HepG2 (cell line): Measurements from ENCODE around the gene MSTN.

Experiments
- FOSL2 ChIP-seq: sonication (generic); formaldehyde crosslinking; IDR thresholded peaks from 2 replicates; pipeline ENCODE4 v1.4.0; 2020; ENCODE audit warnings: missing genetic modification reagents
- HNF4G ChIP-seq, 2 experiments: sonication (generic) in 1 of 2; formaldehyde crosslinking in 1 of 2; IDR thresholded peaks; 2 replicates each; pipeline versions ENCODE4 v1.4.0 to v1.6.1; 2011 to 2020; ENCODE audit warnings: borderline replicate concordance in 2 of 2, low read depth in 2 of 2, mild to moderate bottlenecking in 2 of 2, low read length in 1 of 2, missing genetic modification reagents in 1 of 2, moderate library complexity in 1 of 2
- JUN ChIP-seq: sonication (generic); formaldehyde crosslinking; IDR thresholded peaks from 2 replicates; pipeline ENCODE4 v1.4.0; 2020; ENCODE audit warnings: mild to moderate bottlenecking, missing genetic modification reagents
- KLF12 ChIP-seq: sonication (generic); formaldehyde crosslinking; IDR thresholded peaks from 2 replicates; pipeline ENCODE4 v1.4.0; 2020; ENCODE audit warnings: missing genetic modification reagents, borderline replicate concordance
- POLR2A ChIP-seq, 2 experiments: IDR thresholded peaks; 2 replicates each; pipeline ENCODE4 v1.6.1; 2011; ENCODE audit warnings: low read depth in 2 of 2, low read length in 2 of 2, mild to moderate bottlenecking in 1 of 2, moderate library complexity in 1 of 2; ENCODE audit not compliant: insufficient read depth in 1 of 2
- RAD21 ChIP-seq: fragments of 450-650 bp; formaldehyde crosslinking; IDR thresholded peaks from 2 replicates; pipeline ENCODE4 v1.5.0; 2020; ENCODE audit warnings: mild to moderate bottlenecking
- RBM22 ChIP-seq: fragments of 200-400 bp; formaldehyde crosslinking; optimal IDR thresholded peaks from 2 replicates; pipeline ENCODE3; 2017; ENCODE audit warnings: mild to moderate bottlenecking, low read length, moderate library complexity
- SAFB2 ChIP-seq: sonication (generic); formaldehyde crosslinking; IDR thresholded peaks from 2 replicates; pipeline ENCODE4 v1.5.1; 2020; ENCODE audit warnings: missing genetic modification reagents, low read depth, mild to moderate bottlenecking, borderline replicate concordance
- TBL1XR1 ChIP-seq: fragments of 150-350 bp; IDR thresholded peaks from 2 replicates; pipeline ENCODE4 v1.6.1; 2014; ENCODE audit warnings: borderline replicate concordance, low read length; ENCODE audit not compliant: partially characterized antibody
- ZFP36L1 ChIP-seq: sonication (generic); formaldehyde crosslinking; IDR thresholded peaks from 2 replicates; pipeline ENCODE4 v1.8.0; 2022; ENCODE audit warnings: mild to moderate bottlenecking, missing genetic modification reagents, moderate library complexity
- TF ChIP-seq, protein P1 (sequence below): sonication (generic); formaldehyde crosslinking; IDR thresholded peaks from 2 replicates; pipeline ENCODE4 v1.5.0; 2020; ENCODE audit warnings: mild to moderate bottlenecking, missing genetic modification reagents, moderate library complexity
- TF ChIP-seq, protein P2 (sequence below): sonication (generic); formaldehyde crosslinking; IDR thresholded peaks from 2 replicates; pipeline ENCODE4 v1.4.0; 2020; ENCODE audit warnings: missing genetic modification reagents
- TF ChIP-seq, protein P3 (sequence below), 2 experiments: fragments of 450-650 bp in 1 of 2; sonication (generic) in 1 of 2; formaldehyde crosslinking in 1 of 2; IDR thresholded peaks; 2 replicates each; pipeline versions ENCODE4 v1.6.1 to v1.8.0; 2016 to 2022; ENCODE audit warnings: antibody characterized with exemption in 1 of 2, mild to moderate bottlenecking in 1 of 2, missing genetic modification reagents in 1 of 2
- TF ChIP-seq, protein P4 (sequence below): sonication (generic); formaldehyde crosslinking; IDR thresholded peaks from 2 replicates; pipeline ENCODE4 v1.8.1; 2022; ENCODE audit warnings: low read depth, mild to moderate bottlenecking, missing genetic modification reagents

DNA sequence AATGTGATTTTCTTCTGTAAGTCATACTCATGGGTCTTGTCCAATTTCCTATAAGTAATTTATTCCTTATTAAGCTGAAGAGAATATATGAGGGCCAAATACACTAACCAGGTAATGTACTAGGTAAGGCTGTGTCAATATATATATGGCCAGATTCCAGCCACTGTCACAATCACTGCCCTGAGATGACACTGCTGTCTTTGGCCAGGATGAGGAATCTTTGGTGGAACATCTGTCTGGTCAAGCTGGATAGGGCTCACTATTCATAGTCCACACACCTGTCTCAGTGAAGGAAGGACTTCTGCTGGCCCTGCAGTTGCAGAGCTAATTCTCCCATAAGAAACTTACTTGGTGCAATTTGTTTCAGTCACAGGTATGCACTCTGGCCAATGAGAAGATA is 11.3 kb downstream of the MSTN start:
- TF ChIP-seq JUN (CRISPR knock-in tag): no peak
- TF ChIP-seq RAD21 (CRISPR knock-in tag): no peak
- no peak for TF ChIP-seq POLR2A (IDR thresholded peaks at IDR 0.05; ENCODE audit: insufficient read depth in 1 of 2, low read depth in 2 of 2, low read length in 2 of 2)
- TF ChIP-seq ZFP36L1 (CRISPR knock-in tag): no peak
- TF ChIP-seq, protein P1, sequence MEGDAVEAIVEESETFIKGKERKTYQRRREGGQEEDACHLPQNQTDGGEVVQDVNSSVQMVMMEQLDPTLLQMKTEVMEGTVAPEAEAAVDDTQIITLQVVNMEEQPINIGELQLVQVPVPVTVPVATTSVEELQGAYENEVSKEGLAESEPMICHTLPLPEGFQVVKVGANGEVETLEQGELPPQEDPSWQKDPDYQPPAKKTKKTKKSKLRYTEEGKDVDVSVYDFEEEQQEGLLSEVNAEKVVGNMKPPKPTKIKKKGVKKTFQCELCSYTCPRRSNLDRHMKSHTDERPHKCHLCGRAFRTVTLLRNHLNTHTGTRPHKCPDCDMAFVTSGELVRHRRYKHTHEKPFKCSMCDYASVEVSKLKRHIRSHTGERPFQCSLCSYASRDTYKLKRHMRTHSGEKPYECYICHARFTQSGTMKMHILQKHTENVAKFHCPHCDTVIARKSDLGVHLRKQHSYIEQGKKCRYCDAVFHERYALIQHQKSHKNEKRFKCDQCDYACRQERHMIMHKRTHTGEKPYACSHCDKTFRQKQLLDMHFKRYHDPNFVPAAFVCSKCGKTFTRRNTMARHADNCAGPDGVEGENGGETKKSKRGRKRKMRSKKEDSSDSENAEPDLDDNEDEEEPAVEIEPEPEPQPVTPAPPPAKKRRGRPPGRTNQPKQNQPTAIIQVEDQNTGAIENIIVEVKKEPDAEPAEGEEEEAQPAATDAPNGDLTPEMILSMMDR (CRISPR knock-in tag): no peak
- TF ChIP-seq TBL1XR1: no peak
- TF ChIP-seq FOSL2 (CRISPR knock-in tag): no peak
- no peak for TF ChIP-seq KLF12 (CRISPR knock-in tag)
- TF ChIP-seq, protein P2, sequence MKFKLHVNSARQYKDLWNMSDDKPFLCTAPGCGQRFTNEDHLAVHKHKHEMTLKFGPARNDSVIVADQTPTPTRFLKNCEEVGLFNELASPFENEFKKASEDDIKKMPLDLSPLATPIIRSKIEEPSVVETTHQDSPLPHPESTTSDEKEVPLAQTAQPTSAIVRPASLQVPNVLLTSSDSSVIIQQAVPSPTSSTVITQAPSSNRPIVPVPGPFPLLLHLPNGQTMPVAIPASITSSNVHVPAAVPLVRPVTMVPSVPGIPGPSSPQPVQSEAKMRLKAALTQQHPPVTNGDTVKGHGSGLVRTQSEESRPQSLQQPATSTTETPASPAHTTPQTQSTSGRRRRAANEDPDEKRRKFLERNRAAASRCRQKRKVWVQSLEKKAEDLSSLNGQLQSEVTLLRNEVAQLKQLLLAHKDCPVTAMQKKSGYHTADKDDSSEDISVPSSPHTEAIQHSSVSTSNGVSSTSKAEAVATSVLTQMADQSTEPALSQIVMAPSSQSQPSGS: no peak
- TF ChIP-seq, protein P3, sequence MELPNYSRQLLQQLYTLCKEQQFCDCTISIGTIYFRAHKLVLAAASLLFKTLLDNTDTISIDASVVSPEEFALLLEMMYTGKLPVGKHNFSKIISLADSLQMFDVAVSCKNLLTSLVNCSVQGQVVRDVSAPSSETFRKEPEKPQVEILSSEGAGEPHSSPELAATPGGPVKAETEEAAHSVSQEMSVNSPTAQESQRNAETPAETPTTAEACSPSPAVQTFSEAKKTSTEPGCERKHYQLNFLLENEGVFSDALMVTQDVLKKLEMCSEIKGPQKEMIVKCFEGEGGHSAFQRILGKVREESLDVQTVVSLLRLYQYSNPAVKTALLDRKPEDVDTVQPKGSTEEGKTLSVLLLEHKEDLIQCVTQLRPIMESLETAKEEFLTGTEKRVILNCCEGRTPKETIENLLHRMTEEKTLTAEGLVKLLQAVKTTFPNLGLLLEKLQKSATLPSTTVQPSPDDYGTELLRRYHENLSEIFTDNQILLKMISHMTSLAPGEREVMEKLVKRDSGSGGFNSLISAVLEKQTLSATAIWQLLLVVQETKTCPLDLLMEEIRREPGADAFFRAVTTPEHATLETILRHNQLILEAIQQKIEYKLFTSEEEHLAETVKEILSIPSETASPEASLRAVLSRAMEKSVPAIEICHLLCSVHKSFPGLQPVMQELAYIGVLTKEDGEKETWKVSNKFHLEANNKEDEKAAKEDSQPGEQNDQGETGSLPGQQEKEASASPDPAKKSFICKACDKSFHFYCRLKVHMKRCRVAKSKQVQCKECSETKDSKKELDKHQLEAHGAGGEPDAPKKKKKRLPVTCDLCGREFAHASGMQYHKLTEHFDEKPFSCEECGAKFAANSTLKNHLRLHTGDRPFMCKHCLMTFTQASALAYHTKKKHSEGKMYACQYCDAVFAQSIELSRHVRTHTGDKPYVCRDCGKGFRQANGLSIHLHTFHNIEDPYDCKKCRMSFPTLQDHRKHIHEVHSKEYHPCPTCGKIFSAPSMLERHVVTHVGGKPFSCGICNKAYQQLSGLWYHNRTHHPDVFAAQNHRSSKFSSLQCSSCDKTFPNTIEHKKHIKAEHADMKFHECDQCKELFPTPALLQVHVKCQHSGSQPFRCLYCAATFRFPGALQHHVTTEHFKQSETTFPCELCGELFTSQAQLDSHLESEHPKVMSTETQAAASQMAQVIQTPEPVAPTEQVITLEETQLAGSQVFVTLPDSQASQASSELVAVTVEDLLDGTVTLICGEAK (IDR thresholded peaks at IDR 0.05): no peak
- TF ChIP-seq, protein P3 (CRISPR knock-in tag; IDR thresholded peaks at IDR 0.05): no peak
- TF ChIP-seq SAFB2 (CRISPR knock-in tag): no peak
- TF ChIP-seq, protein P4, sequence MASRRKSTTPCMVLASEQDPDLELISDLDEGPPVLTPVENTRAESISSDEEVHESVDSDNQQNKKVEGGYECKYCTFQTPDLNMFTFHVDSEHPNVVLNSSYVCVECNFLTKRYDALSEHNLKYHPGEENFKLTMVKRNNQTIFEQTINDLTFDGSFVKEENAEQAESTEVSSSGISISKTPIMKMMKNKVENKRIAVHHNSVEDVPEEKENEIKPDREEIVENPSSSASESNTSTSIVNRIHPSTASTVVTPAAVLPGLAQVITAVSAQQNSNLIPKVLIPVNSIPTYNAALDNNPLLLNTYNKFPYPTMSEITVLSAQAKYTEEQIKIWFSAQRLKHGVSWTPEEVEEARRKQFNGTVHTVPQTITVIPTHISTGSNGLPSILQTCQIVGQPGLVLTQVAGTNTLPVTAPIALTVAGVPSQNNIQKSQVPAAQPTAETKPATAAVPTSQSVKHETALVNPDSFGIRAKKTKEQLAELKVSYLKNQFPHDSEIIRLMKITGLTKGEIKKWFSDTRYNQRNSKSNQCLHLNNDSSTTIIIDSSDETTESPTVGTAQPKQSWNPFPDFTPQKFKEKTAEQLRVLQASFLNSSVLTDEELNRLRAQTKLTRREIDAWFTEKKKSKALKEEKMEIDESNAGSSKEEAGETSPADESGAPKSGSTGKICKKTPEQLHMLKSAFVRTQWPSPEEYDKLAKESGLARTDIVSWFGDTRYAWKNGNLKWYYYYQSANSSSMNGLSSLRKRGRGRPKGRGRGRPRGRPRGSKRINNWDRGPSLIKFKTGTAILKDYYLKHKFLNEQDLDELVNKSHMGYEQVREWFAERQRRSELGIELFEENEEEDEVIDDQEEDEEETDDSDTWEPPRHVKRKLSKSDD (CRISPR knock-in tag): no peak
- no peak for TF ChIP-seq HNF4G (IDR thresholded peaks at IDR 0.05; ENCODE audit: borderline replicate concordance, low read depth, low read length)
- no peak for TF ChIP-seq HNF4G (CRISPR knock-in tag; IDR thresholded peaks at IDR 0.05; ENCODE audit: borderline replicate concordance, low read depth)
- TF ChIP-seq RBM22: no peak
